Skin of body (tissue), 1 donor: Measurements from ENCODE around the gene ADORA2B. TPM values are rescaled to one million over a fixed set of nuclear protein-coding genes. Genes with fewer than 3 reads are reported as not detected.

Source experiments
- total RNA-seq: library from RNA; depleted of rRNA; stranded (reverse); fragments of >200 nt; gene quantifications from one replicate; pipeline ENCODE4 v1.2.3, GENCODE V29; 2014

Gene ADORA2B
- total RNA-seq, 1 donor from 2014 or later, result 11.2 TPM

Other genes starting within 250 kb of the ADORA2B start
- gene ZNF286A, start 245.4 kb upstream of the ADORA2B start, total RNA-seq, result 28.9 TPM
- 0.49 TPM for gene TBC1D26, start 212.8 kb upstream of the ADORA2B start, total RNA-seq
- 11.9 TPM for gene ZSWIM7, start 54.6 kb downstream of the ADORA2B start, total RNA-seq
- 39.5 TPM for gene TTC19, start 54.7 kb downstream of the ADORA2B start, total RNA-seq